Stimulated activated CD4-positive, alpha-beta T cell treated with anti-CD3 and anti-CD28 coated beads, Interleukin-1b, Interleukin-23, amount 100 ng/mL, for 1 hour (primary cell): ENCODE measurements around the gene PANK1.

ENCODE experiments used
- DNase-seq, 2 donors: peaks; one replicate each; pipeline ENCODE4 v3.0.0-alpha.2; 2020; ENCODE audit warnings: low read depth in 2 of 2

The PANK1 gene

DNA sequence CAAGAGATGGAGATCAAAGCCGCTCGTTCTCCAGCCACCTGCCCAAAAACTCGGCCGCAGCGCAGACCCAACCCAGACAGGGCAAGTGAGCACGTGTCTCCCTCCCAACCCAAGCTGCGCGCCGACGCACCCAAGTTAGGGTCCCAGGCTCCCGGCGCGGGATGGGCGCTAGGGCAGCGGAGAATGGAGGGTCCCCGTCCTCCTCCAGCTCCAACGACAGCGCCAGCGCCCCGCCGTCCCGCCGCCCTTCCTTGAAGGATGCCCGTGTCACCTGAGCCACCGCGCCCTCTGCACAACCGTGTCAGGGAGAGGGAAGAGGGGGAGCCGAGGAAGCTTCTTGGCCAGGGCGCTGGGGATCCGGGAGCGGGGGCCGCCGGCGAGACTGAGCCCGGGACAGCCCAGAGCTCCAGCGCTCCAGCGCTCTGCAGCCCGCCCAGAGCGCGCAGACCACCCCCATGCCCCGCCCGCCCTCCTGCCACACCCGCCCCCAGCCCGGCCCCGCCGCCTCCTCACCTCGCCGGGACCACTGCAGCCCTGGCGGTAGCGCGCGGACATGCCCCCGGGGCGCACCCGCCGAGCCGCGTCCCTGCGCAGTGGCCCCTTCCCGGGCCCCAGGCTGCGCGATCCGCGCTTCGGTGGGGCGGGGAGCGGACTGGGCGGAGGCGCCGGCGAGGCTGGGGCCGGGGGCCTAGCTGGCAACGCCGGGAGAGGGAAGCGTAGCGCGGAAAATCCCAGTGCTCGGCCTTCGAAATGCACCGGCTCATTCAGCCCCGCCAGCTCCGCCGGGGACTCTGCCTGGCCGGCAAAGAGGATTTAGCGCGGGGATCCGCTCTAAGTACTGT lies 109.7 kb downstream of the PANK1 start, which contains the start of gene SLC16A12:
SLC16A12 (minus strand) TSS at position 424 of the 842 bp plus-strand sequence. CDS start 73,016 bp downstream, outside the sequence.
- DNase-seq = no peak

DNA sequence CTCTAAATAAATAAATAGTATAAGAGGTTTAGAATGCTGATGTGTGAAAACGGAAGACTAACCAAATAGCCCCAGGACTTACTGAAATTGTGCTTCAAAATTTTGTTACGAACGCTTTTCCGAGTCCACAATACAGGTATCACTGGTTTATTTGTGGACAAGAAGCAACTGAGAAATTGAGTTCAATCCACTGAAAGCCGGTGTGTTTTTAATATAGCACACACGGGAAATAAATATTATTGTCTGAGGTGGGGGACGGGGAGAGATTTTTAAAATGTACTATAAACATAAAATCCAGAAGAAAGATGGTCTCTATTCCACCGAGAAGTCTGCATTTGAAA lies 110.2 kb downstream of the PANK1 start:
- no peak for DNase-seq
